Ishikawa (cell line): ENCODE results near the gene OR13C2.

Experiments used
- CEBPB ChIP-seq: IDR thresholded peaks from 2 replicates; pipeline ENCODE4 v1.6.1; 2012
- CREB1 ChIP-seq: IDR thresholded peaks from 2 replicates; pipeline ENCODE4 v1.6.1; 2012; ENCODE audit warnings: low read depth
- EGR1 ChIP-seq: IDR thresholded peaks from 2 replicates; pipeline ENCODE4 v1.6.1; 2012
- EP300 ChIP-seq: IDR thresholded peaks from 2 replicates; pipeline ENCODE4 v1.6.1; 2012; ENCODE audit warnings: borderline replicate concordance
- FOXM1 ChIP-seq: IDR thresholded peaks from 2 replicates; pipeline ENCODE4 v1.6.1; 2012; ENCODE audit warnings: low read depth, borderline replicate concordance
- MAX ChIP-seq: IDR thresholded peaks from 2 replicates; pipeline ENCODE4 v1.6.1; 2012
- NFIC ChIP-seq: IDR thresholded peaks from 2 replicates; pipeline ENCODE4 v1.6.1; 2012
- RAD21 ChIP-seq: IDR thresholded peaks from 2 replicates; pipeline ENCODE4 v1.6.1; 2012; ENCODE audit warnings: low read depth
- TAF1 ChIP-seq: IDR thresholded peaks from 2 replicates; pipeline ENCODE4 v1.6.1; 2012; ENCODE audit warnings: low read depth, mild to moderate bottlenecking
- TCF12 ChIP-seq: IDR thresholded peaks from 2 replicates; pipeline ENCODE4 v1.6.1; 2012; ENCODE audit warnings: low read depth
- TEAD4 ChIP-seq: IDR thresholded peaks from 2 replicates; pipeline ENCODE4 v1.6.1; 2012
- YY1 ChIP-seq: IDR thresholded peaks from 2 replicates; pipeline ENCODE4 v1.6.1; 2012; ENCODE audit warnings: low read depth
- ZBTB7A ChIP-seq: IDR thresholded peaks from 2 replicates; pipeline ENCODE4 v1.6.1; 2012; ENCODE audit warnings: low read depth
- TF ChIP-seq, protein P1 (sequence below): IDR thresholded peaks from 2 replicates; pipeline ENCODE4 v1.6.1; 2012; ENCODE audit warnings: low read depth, mild to moderate bottlenecking

- TF ChIP-seq RAD21 (no peak), TCF12 (no peak), CREB1 (no peak), ZBTB7A (no peak), EP300 (no peak), TEAD4 (no peak), CEBPB (no peak), NFIC (no peak), YY1 (no peak), TAF1 (no peak), MAX (no peak), FOXM1 (no peak), EGR1 (no peak)
- TF ChIP-seq, protein P1, sequence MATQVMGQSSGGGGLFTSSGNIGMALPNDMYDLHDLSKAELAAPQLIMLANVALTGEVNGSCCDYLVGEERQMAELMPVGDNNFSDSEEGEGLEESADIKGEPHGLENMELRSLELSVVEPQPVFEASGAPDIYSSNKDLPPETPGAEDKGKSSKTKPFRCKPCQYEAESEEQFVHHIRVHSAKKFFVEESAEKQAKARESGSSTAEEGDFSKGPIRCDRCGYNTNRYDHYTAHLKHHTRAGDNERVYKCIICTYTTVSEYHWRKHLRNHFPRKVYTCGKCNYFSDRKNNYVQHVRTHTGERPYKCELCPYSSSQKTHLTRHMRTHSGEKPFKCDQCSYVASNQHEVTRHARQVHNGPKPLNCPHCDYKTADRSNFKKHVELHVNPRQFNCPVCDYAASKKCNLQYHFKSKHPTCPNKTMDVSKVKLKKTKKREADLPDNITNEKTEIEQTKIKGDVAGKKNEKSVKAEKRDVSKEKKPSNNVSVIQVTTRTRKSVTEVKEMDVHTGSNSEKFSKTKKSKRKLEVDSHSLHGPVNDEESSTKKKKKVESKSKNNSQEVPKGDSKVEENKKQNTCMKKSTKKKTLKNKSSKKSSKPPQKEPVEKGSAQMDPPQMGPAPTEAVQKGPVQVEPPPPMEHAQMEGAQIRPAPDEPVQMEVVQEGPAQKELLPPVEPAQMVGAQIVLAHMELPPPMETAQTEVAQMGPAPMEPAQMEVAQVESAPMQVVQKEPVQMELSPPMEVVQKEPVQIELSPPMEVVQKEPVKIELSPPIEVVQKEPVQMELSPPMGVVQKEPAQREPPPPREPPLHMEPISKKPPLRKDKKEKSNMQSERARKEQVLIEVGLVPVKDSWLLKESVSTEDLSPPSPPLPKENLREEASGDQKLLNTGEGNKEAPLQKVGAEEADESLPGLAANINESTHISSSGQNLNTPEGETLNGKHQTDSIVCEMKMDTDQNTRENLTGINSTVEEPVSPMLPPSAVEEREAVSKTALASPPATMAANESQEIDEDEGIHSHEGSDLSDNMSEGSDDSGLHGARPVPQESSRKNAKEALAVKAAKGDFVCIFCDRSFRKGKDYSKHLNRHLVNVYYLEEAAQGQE, result no peak
Measured at GRCh38 chr9:104635456-104635855, 30.0 kb upstream of the OR13C2 start.
